Endothelial cell of umbilical vein (primary cell): ENCODE measurements around the gene AGPS. TPM values are rescaled to one million over a fixed set of nuclear protein-coding genes. Genes with fewer than 3 reads are reported as not detected.

Experiments
- BruUV-seq: library from RNA; stranded (reverse); fragments of 400-500 nt; replicated peaks from 2 replicates; lab custom pipeline; 2021; lab: Mats Ljungman, UMichigan
- CTCF ChIA-PET: fragments of 300-600, 350-600 bp; sonication (Branson Sonifier 250); formaldehyde crosslinking; loops from one replicate; lab custom pipeline; 2021; ENCODE audit warnings: antibody characterized with exemption, inconsistent platforms; lab: Charles Lee
- POLR2A ChIA-PET: fragments of 300-600, 350-600 bp; sonication (Branson Sonifier 250); formaldehyde crosslinking; loops from one replicate; lab custom pipeline; 2021; ENCODE audit warnings: antibody characterized with exemption, inconsistent platforms; lab: Charles Lee
- DNase-seq: peaks from one replicate; pipeline ENCODE4 v3.0.0-alpha.2; 2011; ENCODE audit warnings: low read depth, low spot score
- FAIRE-seq: peaks from 2 replicates; lab custom pipeline; 2011; peaks lifted over from hg19 to GRCh38; lab: Jason Lieb, UNC
- H2AFZ ChIP-seq: 2 replicates; pipeline ENCODE4 v1.6.0; 2012; ENCODE audit warnings: low read depth, low read length, control low read depth, inconsistent platforms
- H3K27ac ChIP-seq: 2 replicates; pipeline ENCODE4 v1.5.1; 2011; ENCODE audit warnings: low read depth, mild to moderate bottlenecking, control low read depth, low read length, moderate library complexity; ENCODE audit not compliant: insufficient read depth
- H3K27me3 ChIP-seq, 2 experiments: 2 replicates each; pipeline versions ENCODE4 v1.6.0 to v1.6.1; 2011; ENCODE audit warnings: low read length in 2 of 2, mixed read lengths in 1 of 2; ENCODE audit not compliant: control insufficient read depth in 2 of 2, insufficient read depth in 2 of 2
- H3K36me3 ChIP-seq, 2 experiments: 2 replicates in 1 of 2; 3 replicates in 1 of 2; pipeline ENCODE4 v1.5.1; 2011; ENCODE audit warnings: low read length in 2 of 2, mild to moderate bottlenecking in 1 of 2, moderate library complexity in 1 of 2; ENCODE audit not compliant: control insufficient read depth in 2 of 2, insufficient read depth in 2 of 2; ENCODE audit errors: extremely low read depth in 1 of 2
- H3K4me1 ChIP-seq: 3 replicates; pipeline ENCODE4 v1.5.1; 2011; ENCODE audit warnings: mild to moderate bottlenecking, low read length; ENCODE audit not compliant: control insufficient read depth, insufficient read depth; ENCODE audit errors: extremely low read depth
- H3K4me2 ChIP-seq: 2 replicates; pipeline ENCODE4 v1.6.1; 2011; ENCODE audit warnings: low read length, control low read depth, mixed read lengths; ENCODE audit not compliant: insufficient read depth
- H3K4me3 ChIP-seq, 3 experiments: fragments of 200-600 bp in 1 of 3; sonication (generic), shearing (Covaris generic) in 1 of 3; replicated peaks in 1 of 3; 2 replicates each; pipeline ENCODE4 v1.5.1; 2011 to 2016; ENCODE audit warnings: control low read depth in 3 of 3, low read length in 3 of 3, mild to moderate bottlenecking in 2 of 3, inconsistent platforms in 1 of 3, low read depth in 1 of 3, moderate library complexity in 1 of 3; ENCODE audit not compliant: insufficient read depth in 1 of 3
- H3K79me2 ChIP-seq: 2 replicates; pipeline ENCODE4 v1.6.0; 2012; ENCODE audit warnings: low read length, inconsistent platforms; ENCODE audit not compliant: control insufficient read depth, insufficient read depth
- H3K9ac ChIP-seq: replicated peaks from 2 replicates; pipeline ENCODE3; 2011; ENCODE audit warnings: low read length, control low read depth; ENCODE audit not compliant: insufficient read depth; ENCODE audit errors: extremely low read depth
- H3K9me1 ChIP-seq: replicated peaks from 3 replicates; pipeline ENCODE4 v1.6.0; 2011; ENCODE audit warnings: mild to moderate bottlenecking, low read length; ENCODE audit not compliant: control insufficient read depth, insufficient read depth; ENCODE audit errors: extremely low read depth
- H3K9me3 ChIP-seq: replicated peaks from 2 replicates; pipeline ENCODE4 v1.5.1; 2012; ENCODE audit warnings: low read length, inconsistent platforms; ENCODE audit not compliant: control insufficient read depth, insufficient read depth
- H4K20me1 ChIP-seq: replicated peaks from 2 replicates; pipeline ENCODE3; 2011; ENCODE audit warnings: mild to moderate bottlenecking, low read length; ENCODE audit not compliant: control insufficient read depth, insufficient read depth; ENCODE audit errors: extremely low read depth
- CTCF ChIP-seq, 2 donors: IDR thresholded peaks; 1 replicate in 1 of 2; 2 replicates in 1 of 2; pipeline ENCODE4 v1.5.1; 2011; ENCODE audit warnings: low read length in 2 of 2, mild to moderate bottlenecking in 2 of 2, moderate library complexity in 2 of 2, control low read depth in 1 of 2, inconsistent platforms in 1 of 2, low read depth in 1 of 2; ENCODE audit not compliant: insufficient read depth in 1 of 2; ENCODE audit errors: extremely low read depth in 1 of 2
- EZH2 ChIP-seq: IDR thresholded peaks from 2 replicates; pipeline ENCODE4 v1.6.1; 2012; ENCODE audit warnings: borderline replicate concordance, low read depth, mild to moderate bottlenecking, moderate library complexity, low read length, inconsistent platforms; ENCODE audit not compliant: severe bottlenecking
- FOS ChIP-seq: IDR thresholded peaks from 2 replicates; pipeline ENCODE4 v1.6.1; 2011; ENCODE audit warnings: mild to moderate bottlenecking, low read length, moderate library complexity, borderline replicate concordance; ENCODE audit not compliant: insufficient read depth
- GATA2 ChIP-seq: IDR thresholded peaks from 2 replicates; pipeline ENCODE4 v1.7.0; 2011; ENCODE audit warnings: low read depth, mild to moderate bottlenecking, moderate library complexity, mixed read lengths, low read length; ENCODE audit not compliant: insufficient read length, insufficient read depth
- JUN ChIP-seq: IDR thresholded peaks from 2 replicates; pipeline ENCODE4 v1.6.1; 2011; ENCODE audit warnings: borderline replicate concordance, low read depth; ENCODE audit not compliant: insufficient read length, insufficient read depth
- MAX ChIP-seq: IDR thresholded peaks from 2 replicates; pipeline ENCODE4 v1.6.1; 2011; ENCODE audit not compliant: insufficient read depth, insufficient read length
- MYC ChIP-seq: IDR thresholded peaks from one replicate; pipeline ENCODE4 v1.6.1; 2011; ENCODE audit warnings: mild to moderate bottlenecking, low read depth, low read length
- POLR2A ChIP-seq: IDR thresholded peaks from 2 replicates; pipeline ENCODE4 v1.6.1; 2012; ENCODE audit warnings: low read depth, mild to moderate bottlenecking, control low read depth, low read length
- POLR2AphosphoS5 ChIP-seq: IDR thresholded peaks from 2 replicates; pipeline ENCODE4 v1.6.1; 2012; ENCODE audit warnings: low read depth, mild to moderate bottlenecking, control low read depth, low read length, moderate library complexity; ENCODE audit not compliant: insufficient read depth
- dilution Hi-C: fragments of 300-500 bp; cut with MboI; formaldehyde crosslinking; loops from one replicate; pipeline ENCODE4 v1.15.0; 2019; ENCODE audit warnings: low sequenced_read_pairs; ENCODE audit not compliant: extremely low pct_ligation_motif_present
- intact Hi-C: fragments of 100-400 bp; cut with micrococcal nuclease; formaldehyde crosslinking; loops from one replicate; pipeline ENCODE4 v1.10.0; 2022
- polyA plus RNA-seq, 4 experiments: library from polyadenylated mRNA; depleted of rRNA in 3 of 4; stranded (reverse) in 3 of 4; unstranded in 1 of 4; fragments of >200 nt; gene quantifications; 2 replicates each; pipeline versions ENCODE4 v1.2.1 to v1.2.3, GENCODE V29; 2011 to 2012; ENCODE audit warnings: missing spikeins in 1 of 4
- total RNA-seq: library from RNA; stranded (reverse); gene quantifications from 2 replicates; pipeline ENCODE4 v1.2.3, GENCODE V29; 2021

AGPS gene
- total and polyA plus RNA-seq, 2 donors (not counting 3 experiments of a cell fraction or from before 2014, with no cell fraction given), result 10.1 to 96.5 TPM

- dilution Hi-C loops (no loop called here), intact Hi-C loops (loop anchor here (5.0 kb wide), 1 partner anchor 130 kb away; no protein-coding TSS in a partner anchor)
- TF ChIP-seq POLR2A, result no peak
- no peak for TF ChIP-seq POLR2AphosphoS5
- no peak for TF ChIP-seq MAX
- no peak for TF ChIP-seq GATA2
- peak; percentile 87 for TF ChIP-seq FOS
- no peak for TF ChIP-seq EZH2
- peak; percentile 82 for TF ChIP-seq JUN
- no peak for TF ChIP-seq MYC
- TF ChIP-seq CTCF (IDR thresholded peaks at IDR 0.05; ENCODE audit: extremely low read depth in 1 of 2, insufficient read depth in 1 of 2, low read depth in 1 of 2, low read length in 2 of 2), result no peak
- H3K4me1 ChIP-seq, result peaks cover 15% of the 10 kb centered on the region
- no peak overlapping the region for H3K4me3 ChIP-seq
- peak overlapping the region; percentile 50 for H3K27ac ChIP-seq
- H3K9me3 ChIP-seq, result no peaks in the 10 kb centered on the region
- H3K4me2 ChIP-seq, result peak overlapping the region; percentile 63
- peak; percentile 53 for DNase-seq
- ChIA-PET CTCF (no interaction called here), POLR2A (no interaction called here)
- FAIRE-seq, result no peak
- peaks cover 11% of the 10 kb centered on the region for H3K79me2 ChIP-seq
- H3K27me3 ChIP-seq, result no peaks in the 10 kb centered on the region
- H3K9me1 ChIP-seq, result no peaks in the 10 kb centered on the region
- no peak overlapping the region for H3K9ac ChIP-seq
- no TSS peak for BruUV-seq
- peaks cover 8 to 13% of the 10 kb centered on the region in 2 experiments for H3K36me3 ChIP-seq
- no peaks in the 10 kb centered on the region for H4K20me1 ChIP-seq
- no peak overlapping the region for H2AFZ ChIP-seq
Observed at GRCh38 chr2:177467646-177468045, 75.1 kb downstream of the AGPS start.
